ENCODE measurements around the gene SRRM4.

The SRRM4 gene

GRCh38 chr12:119122751-119123150 is 141.4 kb downstream of the SRRM4 start:
- DNase-seq = no peak

DNA sequence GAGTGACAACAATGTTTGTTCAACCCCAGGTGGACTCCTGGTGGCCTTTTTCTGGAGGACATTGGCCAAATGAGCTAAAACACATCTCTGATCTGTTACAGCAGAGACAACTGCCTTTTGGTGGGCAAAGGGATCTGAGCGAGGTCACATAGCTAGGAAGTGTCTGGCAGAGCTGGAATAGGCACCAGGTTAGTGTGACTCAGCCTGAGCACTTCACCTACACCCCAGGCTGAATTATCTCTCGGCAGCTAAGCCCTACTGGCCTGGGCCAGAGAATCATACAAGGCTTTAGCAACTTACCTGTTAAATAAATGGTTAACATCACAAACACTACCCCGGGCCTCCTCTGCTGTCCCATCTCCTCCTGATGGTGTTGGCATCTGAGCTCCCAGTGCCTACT is 147.2 kb downstream of the SRRM4 start:
- no peak for DNase-seq

DNA sequence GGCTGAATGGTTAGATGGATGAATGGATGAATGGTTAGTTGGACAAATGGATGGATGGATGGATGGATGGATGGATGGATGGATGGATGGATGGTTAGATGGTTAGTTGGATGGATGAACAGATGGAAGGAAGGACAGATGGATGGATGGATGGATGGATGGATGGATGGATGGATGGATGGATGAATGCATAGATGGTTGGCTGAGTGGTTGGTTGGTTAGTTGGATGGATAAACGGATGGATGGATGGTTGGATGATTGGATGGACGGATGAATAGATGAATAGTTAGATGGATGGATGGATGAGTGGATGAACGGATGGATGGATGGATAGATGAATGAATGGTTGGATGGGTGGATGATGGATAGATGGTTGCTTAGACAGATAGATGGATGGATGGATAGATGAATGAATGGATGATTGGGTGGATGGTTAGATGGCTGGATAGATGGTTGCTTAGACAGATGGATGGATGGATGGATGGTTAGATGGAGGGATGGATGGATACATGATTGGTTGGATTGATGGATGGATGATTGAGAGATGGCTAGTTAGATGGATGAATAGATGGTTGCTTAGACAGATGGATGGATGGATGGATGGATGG is 148.6 kb downstream of the SRRM4 start:
- DNase-seq = no peak

- DNase-seq = no peak
Observed at GRCh38 chr12:119130523-119130922, 149.2 kb downstream of the SRRM4 start.

GRCh38 chr12:119134284-119135072 is 153.1 kb downstream of the SRRM4 start:
- no peak for DNase-seq

DNA sequence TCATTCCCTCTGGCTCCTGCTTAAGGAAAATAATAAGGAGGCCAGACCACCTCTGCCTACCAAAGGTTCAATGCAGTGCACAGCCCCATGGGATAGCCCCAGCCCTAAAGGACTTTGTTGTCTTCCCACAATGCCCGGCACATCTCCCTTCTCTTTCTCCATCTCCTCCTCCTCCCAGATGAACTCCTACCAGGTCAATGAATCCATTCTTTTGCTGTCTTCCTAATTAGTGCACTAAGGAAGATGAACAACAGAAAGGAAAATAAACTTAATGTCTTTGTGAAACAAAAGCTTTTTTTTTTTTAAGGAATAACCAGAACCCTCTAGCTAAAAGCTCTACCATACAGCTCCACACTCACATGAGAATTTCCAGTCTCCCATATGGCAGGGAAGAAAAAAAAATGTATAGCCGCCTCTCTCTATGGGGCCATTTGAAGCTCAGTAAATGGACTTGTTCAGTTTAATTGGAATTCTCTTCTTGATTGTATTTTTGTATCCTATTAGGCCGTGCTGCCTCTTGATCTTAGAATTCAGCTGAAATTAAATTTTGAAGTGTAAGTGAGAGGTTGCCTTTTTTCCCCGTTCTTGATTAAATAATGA is 155.6 kb downstream of the SRRM4 start:
- no peak for DNase-seq

GRCh38 chr12:119139448-119139847 is 158.1 kb downstream of the SRRM4 start:
- DNase-seq = no peak

DNA sequence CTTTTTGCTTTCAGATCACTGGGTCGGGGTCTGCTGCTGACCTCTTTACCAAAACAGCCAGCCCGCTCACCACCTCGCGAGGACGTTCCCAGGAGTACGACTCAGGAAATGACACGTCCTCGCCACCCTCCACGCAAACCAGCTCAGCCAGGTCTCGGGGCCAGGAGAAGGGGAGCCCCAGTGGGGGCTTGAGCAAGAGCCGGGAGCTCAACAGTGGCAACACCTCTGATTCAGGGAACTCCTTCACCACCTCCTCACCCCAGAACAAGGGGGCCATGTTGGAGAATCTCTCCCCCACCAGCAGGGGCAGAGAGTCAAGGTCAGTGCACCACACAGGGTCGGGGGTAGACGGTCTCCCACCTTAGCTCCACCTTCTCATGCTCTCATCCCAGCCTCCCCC is 164.0 kb downstream of the SRRM4 start:
- DNase-seq = no peak

- DNase-seq = no peak
Observed at GRCh38 chr12:119147847-119148448, 166.6 kb downstream of the SRRM4 start.

DNA sequence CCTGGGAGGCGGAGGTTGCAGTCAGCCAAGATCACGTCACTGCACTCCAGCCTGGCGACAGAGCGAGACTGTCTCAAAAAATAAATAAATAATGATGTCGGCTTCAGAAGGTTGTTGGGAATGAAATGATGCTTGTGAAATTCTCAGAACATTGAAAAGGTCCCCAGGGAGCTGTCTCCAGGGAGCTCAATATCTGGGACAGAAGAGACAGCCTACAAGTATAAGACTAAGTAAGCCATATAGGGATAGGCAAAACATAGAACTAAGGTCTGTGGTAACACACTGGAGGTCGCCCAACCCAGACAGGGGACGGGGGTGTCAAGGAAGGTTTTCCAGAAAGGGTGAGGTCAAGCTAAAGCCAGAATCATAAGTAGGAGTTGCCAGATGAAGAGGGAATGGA is 167.9 kb downstream of the SRRM4 start:
- DNase-seq = no peak

DNA sequence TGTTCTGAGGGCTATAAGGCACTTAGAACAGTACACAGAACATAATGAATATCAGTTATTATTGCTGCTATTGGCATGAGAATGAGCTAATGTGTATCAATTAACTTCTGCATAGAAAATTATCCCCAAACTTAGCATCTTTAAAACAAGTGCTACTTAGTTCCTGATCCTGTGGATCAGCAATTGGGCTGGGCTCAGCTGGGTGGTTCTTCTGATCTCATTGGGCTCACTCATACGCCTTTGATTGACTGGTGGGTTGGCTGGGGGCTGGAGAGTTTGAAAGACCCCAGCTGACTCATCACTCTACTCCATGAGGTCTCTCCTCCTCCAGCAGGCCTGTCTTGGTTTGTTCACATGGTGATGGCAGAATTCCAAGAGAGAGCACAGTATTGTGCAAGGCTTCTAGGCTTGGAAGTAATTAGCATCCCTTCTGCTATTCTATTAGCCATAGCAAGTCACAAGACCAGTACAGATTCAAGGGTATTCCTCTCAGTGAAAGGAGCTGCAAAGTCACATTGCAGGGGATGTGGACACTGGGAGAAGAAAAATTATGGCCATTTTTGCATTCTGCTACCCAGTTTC is 170.2 kb downstream of the SRRM4 start:
- DNase-seq = no peak

DNA sequence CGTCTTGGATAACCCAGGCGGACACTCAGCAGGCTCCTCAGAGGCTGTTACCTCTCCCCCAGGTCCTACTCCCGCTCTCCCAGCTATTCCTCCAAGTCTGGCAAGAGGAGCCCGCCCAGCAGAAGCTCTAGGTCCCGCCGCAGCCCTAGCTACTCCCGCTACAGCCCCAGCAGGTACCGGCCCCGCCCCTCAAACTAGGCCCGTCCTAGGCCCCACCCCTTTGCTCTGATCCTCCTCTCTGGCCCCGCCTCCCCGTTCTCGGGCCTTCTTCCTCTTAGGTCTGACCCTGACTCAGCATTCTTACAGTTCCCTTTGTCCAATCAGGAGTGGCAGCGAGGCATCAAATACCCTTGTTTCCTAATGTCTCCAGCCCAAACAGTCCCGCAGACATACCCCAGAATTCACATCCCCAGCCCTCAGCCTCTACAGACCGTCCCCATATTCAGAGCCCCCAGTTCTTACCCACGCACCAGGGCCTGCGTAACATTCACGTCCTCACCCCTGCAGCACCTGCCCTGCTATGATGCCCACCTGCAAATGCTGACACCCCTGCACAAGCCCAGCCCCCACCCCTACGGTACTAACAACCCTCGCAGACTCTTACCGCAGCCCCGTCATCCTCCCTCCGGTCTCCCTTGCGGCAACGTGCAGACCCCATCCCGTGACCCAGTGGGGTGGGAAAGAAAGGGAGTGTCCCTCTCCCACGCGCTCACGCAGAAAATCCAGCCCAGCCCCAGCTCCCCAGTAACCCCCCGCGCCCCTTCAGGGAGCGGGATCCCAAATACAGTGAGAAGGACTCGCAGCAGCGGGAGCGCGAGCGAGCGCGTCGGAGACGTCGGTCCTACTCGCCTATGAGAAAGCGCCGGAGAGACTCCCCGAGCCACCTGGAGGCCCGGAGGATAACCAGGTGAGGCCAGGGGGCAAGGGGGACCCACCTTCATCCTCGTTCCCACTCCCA is 172.4 kb downstream of the SRRM4 start:
- peak; percentile 32 to 57 (median 45) for DNase-seq

DNA sequence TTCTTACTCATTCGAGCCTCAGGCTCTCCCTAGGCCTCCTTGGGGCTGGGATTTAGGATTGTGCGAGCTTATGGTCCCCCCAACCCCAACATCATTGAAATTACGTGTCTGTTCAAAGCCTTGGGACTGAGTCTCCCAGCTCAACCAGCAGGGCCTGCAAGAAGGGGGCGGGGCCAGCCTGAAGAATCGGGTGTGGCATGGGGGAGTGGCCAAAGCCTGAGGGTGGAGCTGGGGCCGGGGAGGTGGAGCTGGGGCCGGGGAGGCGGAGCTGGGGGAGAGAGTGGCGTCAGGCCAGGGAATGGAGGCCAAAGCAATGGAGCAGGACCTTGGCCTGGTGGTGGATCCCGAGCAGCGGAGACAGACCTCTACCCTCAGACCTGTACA is 173.1 kb downstream of the SRRM4 start:
- DNase-seq = no peak

DNA sequence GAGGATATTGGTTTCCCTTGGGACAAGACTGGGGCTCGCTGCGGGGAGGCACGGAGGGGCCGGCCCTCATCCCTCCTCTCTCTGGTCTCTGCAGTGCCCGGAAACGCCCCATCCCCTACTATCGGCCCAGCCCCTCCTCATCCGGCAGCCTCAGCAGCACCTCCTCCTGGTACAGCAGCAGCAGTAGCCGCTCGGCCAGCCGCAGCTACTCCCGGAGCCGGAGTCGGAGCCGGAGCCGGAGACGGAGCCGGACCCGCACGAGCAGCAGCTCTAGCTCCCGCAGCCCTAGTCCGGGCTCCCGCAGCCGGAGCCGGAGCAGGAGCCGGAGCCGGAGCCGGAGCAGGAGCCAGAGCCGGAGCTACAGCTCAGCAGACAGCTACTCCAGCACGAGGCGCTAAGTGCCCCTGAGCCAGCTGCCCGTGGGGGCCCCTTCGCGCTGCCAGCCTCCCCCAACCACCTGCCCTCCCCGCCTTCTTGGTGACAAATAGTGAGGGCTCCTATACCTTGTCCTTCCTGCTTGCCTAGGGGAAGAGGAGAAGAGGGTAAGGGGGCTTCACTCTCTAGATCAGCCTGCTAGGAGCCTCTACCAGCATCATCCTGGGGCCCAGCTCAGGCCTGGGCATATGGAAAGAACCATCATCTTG is 175.2 kb downstream of the SRRM4 start:
- DNase-seq = no peak

- DNase-seq = no peak
Observed at GRCh38 chr12:119157528-119157927, 176.2 kb downstream of the SRRM4 start.

- no peak for DNase-seq
Observed at GRCh38 chr12:119157978-119158377, 176.6 kb downstream of the SRRM4 start.

DNA sequence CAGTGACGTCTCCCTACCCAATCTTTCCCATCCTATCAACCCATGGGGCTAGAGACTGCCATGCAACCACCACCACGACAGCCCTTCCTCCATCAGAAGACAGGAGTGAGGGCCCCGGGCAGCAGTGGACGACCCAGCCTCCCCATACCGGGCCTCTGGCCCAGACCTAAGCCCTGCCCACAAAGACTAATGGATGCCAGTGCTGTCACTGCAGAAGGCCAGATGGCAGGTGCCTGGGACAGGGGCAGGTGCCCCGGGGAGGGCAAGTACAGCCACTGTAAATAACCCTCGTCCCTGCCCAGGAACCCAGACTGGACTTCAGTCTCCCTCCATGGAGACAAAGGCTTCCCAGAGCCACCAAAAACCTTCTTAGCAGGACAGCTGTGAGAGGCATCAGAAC is 177.1 kb downstream of the SRRM4 start:
- no peak for DNase-seq

DNA sequence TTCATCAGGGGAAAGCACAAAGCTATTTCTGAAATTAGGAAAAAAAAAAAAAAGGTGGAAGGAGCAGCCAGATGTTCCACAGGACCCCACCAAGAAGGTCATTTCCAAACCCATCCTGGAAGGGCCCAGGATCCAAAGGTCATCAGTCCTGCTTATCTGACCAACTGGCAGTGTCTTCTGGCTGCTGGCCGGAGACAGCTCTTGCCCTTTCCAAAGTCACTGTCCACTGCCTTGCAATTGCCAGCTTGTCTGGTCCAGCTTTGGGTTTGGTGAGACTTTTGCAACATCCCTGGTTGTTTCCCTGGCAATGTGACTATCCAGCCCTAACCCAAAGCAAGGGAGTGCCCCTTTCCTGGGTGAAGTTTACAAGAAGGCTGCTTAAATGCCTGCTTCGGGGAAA is 178.5 kb downstream of the SRRM4 start:
- no peak for DNase-seq

GRCh38 chr12:119167902-119168301 is 186.6 kb downstream of the SRRM4 start:
- DNase-seq = no peak

- no peak for DNase-seq
Observed at GRCh38 chr12:119168721-119169120, 187.4 kb downstream of the SRRM4 start.

DNA sequence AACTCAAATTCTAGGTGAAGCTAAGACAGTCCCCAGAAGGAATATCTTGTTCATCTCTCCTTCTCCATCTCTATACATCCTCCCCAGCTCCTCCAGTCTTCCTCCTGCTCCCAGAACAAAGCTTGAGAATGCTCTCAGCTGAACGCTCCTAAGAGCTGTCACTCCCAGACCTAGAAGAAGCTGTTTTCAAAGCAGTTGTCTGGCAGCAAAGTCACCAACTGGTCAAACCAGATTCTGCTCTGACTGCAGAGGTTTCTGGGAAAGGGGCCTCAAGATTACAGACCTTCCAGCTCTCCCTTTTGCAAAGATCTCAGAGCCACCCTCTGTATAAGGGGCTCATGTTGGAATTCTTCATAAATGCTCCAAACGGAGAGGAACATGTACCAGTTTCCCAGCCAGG is 187.8 kb downstream of the SRRM4 start:
- DNase-seq = no peak

- DNase-seq = no peak
Observed at GRCh38 chr12:119171291-119171690, 189.9 kb downstream of the SRRM4 start.
